NCI-H2081 treated with DMSO at 0.1 percent for 48 hours (cell line): ENCODE measurements around the gene ECPAS.
"Not testable (repeated sequence)": the region's sequence is repeated elsewhere in the genome, so short reads cannot be mapped to it uniquely, and the experiment has no call there.

Source experiments
- DNase-seq: peaks from one replicate; lab custom pipeline; 2025; lab: John Stamatoyannopoulos, UW

Gene ECPAS

DNA sequence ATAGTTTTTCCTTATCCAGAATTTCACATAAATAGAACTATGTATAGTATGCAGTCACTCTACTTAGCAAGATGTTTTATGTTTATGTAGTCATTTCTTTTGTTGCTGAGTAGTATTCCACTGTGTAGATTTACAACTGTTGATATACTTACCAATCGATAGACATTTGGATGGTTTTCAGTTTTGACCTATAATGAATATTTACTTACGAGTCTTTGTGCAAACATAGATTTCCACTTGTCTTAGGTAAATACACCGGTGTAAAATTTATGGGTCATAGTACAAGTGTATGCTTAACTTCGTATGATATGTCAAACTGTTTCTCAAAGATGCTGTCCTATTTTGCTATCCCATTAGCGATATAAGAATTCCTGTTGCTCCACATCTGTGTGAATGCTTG is 134.4 kb downstream of the ECPAS start:
- DNase-seq = no peak

DNA sequence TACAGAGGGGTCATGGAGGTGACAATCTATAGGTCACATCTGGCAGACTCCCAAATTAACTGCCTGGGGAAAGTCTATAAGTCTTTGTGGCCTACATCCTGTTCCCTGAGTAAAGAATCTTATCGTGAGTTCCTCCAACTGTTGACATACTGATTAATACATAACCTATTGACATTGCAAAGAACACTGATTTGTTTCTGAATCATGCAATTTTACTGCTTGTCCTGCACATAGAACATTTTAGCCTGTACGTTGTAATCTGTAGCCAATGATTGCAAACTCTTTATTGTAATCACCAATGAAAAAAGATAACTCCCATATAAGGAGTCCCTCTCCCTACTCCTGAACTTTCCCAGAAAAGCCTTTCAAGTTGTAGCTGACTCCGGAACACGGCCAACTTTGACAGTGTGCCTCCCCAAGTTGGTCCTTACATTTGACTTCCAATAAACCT is 135.3 kb downstream of the ECPAS start:
- no peak for DNase-seq

DNA sequence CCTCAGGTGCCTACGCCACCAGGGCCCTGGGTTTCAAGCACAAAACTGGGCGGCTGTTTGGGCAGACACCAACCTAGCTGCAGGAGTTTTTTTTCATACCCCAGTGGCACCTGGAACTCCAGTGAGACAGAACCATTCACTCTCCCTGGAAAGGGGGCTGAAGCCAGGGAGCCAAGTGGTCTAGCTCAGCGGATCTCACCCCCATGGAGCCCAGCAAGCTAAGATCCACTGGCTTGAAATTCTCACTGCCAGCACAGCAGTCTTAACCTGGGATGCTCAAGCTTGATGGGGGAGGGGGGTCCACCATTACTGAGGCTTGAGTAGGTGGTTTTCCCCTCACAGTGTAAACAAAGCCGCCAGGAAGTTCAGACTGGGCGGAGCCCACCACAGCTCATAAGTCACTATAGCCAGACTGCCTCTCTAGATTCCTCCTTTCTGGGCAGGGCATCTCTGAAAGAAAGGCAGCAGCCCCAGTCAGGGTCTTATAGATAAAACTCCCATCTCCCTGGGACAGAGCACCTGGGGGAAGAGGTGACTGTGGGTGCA is 149.8 kb downstream of the ECPAS start:
- not testable (repeated sequence) for DNase-seq

DNA sequence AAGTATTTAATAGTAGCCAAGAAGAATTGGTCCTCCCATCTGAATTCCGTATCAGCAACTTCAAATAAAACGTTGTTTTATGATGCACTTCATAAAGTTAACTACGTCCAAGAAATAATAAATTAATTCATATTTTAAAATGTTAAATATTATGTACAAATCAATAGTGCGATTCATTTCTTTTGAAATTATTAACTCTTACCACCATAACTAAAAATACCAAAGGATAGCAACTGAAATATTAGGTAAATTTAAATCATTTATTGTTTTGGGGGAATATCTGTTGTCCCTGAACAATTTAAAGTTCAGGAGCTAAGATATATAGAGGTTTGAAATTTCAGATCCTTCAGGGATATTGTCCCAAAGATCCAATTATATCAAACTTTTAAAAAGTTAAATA is 154.1 kb downstream of the ECPAS start, which contains the start of gene OR2K2:
Gene OR2K2 (minus strand): TSS at position 101 of the 400 bp plus-strand sequence. CDS start 1,791 bp downstream, outside the sequence.
- no peak for DNase-seq

DNA sequence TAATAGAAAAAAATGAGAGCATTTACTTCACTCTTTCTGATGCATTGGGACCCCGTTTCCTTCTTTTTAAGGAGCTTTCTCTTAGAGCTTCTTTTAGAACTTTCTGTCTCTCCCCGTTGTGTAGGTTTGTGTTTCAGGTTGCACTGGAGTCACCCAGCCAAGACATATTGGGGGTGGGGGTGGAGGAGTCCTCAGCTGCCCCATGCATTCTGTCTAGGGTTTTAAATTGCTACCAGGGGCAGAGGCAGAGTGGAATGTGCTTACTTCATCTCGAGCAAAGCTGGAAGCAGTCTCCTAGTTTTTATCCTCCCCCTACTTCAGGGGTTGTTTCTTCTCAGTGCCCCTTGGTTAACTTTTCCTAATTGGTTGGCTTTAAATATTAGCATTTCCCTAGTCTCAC is 163.6 kb downstream of the ECPAS start:
- no peak for DNase-seq

DNA sequence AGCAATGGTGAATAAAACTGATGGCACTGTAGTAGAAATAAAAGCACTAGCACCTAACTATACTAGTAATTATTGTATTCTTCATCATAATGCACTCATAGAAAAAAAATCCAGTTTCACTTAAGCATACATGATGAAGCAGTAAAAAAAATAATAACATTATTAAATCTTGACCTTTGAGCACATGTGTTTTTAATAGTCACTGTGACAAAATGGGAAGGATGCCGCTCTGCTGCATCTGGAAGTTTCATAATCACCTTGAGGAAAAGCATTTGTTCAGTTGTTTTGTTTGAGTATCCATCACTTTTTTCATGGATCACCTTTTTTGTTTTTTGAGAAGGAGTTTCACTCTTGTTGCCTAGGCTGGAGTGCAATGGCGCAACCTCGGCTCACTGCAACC is 167.4 kb downstream of the ECPAS start:
- no peak for DNase-seq
